Activated CD4-positive, alpha-beta memory T cell treated with anti-CD3 and anti-CD28 coated beads, Interleukin-2, amount 10 ng/mL, durations not matched to agents 7 days and 5 days (primary cell): ENCODE measurements around the gene PRAF2. TPM values are rescaled to one million over a fixed set of nuclear protein-coding genes. Genes with fewer than 3 reads are reported as not detected.

Experiments
- CTCF ChIA-PET: fragments of 350-600 bp; sonication (Branson Sonifier 250); formaldehyde crosslinking; loops from one replicate; lab custom pipeline; 2021; ENCODE audit warnings: antibody characterized with exemption, inconsistent platforms; lab: Charles Lee
- POLR2A ChIA-PET: fragments of 350-600 bp; sonication (Branson Sonifier 250); formaldehyde crosslinking; loops from one replicate; lab custom pipeline; 2021; ENCODE audit warnings: antibody characterized with exemption; lab: Charles Lee
- DNase-seq: peaks from one replicate; pipeline ENCODE4 v3.0.0-alpha.2; 2020
- H3K27ac Mint-ChIP-seq: one replicate; pipeline ENCODE4 v1.8.0; 2021; ENCODE audit warnings: mild to moderate bottlenecking, mixed read lengths
- H3K27me3 Mint-ChIP-seq: one replicate; pipeline ENCODE4 v1.8.0; 2021; ENCODE audit warnings: mixed read lengths
- H3K36me3 Mint-ChIP-seq: one replicate; pipeline ENCODE4 v1.8.0; 2021; ENCODE audit warnings: low read depth, mixed read lengths
- H3K4me1 Mint-ChIP-seq: one replicate; pipeline ENCODE4 v1.8.0; 2021; ENCODE audit warnings: mixed read lengths
- H3K4me3 Mint-ChIP-seq: one replicate; pipeline ENCODE4 v1.8.0; 2021; ENCODE audit warnings: mild to moderate bottlenecking, mixed read lengths
- H3K9me3 Mint-ChIP-seq: one replicate; pipeline ENCODE4 v1.8.0; 2021; ENCODE audit warnings: mixed read lengths
- total RNA-seq, 2 experiments: library from RNA; stranded (reverse); gene quantifications; one replicate each; pipeline ENCODE4 v1.2.3, GENCODE V29; 2021

The PRAF2 gene
- total RNA-seq, 2 experiments from 2014 or later = 21.1 to 23.9 TPM

GRCh38 chrX:49029876-49030275, 43.9 kb downstream of the PRAF2 start:
- Mint-ChIP-seq H3K27me3 (no peaks in the 10 kb centered on the region), H3K9me3 (no peaks in the 10 kb centered on the region), H3K4me1 (no peaks in the 10 kb centered on the region), H3K27ac (no peak overlapping the region), H3K4me3 (no peak overlapping the region), H3K36me3 (peaks cover 32% of the 10 kb centered on the region)
- ChIA-PET POLR2A (no interaction called here), CTCF (no interaction called here)
- no peak for DNase-seq

Other genes starting within 250 kb of the PRAF2 start
- gene ERAS, start 247.5 kb downstream of the PRAF2 start, total RNA-seq = not detected
- gene PCSK1N, start 238.4 kb downstream of the PRAF2 start, total RNA-seq = 1 to 10 TPM; 1.4 to 1.6 TPM
- gene TIMM17B, start 176.2 kb downstream of the PRAF2 start, total RNA-seq = 10 to 100 TPM; 55.2 to 60.6 TPM
- 10 to 100 TPM; 78.5 to 79.6 TPM for gene PQBP1, start 176.1 kb downstream of the PRAF2 start, total RNA-seq
- 10 to 100 TPM; 17.9 to 18.3 TPM for gene SLC35A2, start 162.4 kb downstream of the PRAF2 start, total RNA-seq
- 100 to 1,000 TPM; 354 to 359 TPM for gene PIM2, start 155.0 kb downstream of the PRAF2 start, total RNA-seq
- gene OTUD5, start 116.4 kb downstream of the PRAF2 start, total RNA-seq = 10 to 100 TPM; 63.2 to 63.7 TPM
- gene KCND1, start 102.2 kb downstream of the PRAF2 start, total RNA-seq = 1 to 10 TPM; 4.9 TPM
- 100 to 1,000 TPM; 104 to 116 TPM for gene GRIPAP1, start 71.7 kb downstream of the PRAF2 start, total RNA-seq
- 10 to 100 TPM; 32.2 to 32.7 TPM for gene TFE3, start 30.6 kb downstream of the PRAF2 start, total RNA-seq
- 1 to 10 TPM; 5.8 to 6.5 TPM for gene CCDC120, start 15.0 kb downstream of the PRAF2 start, total RNA-seq
- gene WDR45, start 5.9 kb upstream of the PRAF2 start, total RNA-seq = 10 to 100 TPM; 51.1 to 58.7 TPM
- 10 to 100 TPM; 41.9 to 43.6 TPM for gene GPKOW, start 49.7 kb upstream of the PRAF2 start, total RNA-seq
- 1 to 10 TPM; 1.6 to 2.0 TPM for gene MAGIX, start 88.8 kb upstream of the PRAF2 start, total RNA-seq
- gene PLP2, start 97.9 kb upstream of the PRAF2 start, total RNA-seq = 100 to 1,000 TPM; 267 to 273 TPM
- gene PRICKLE3, start 112.4 kb upstream of the PRAF2 start, total RNA-seq = 10 to 100 TPM; 19.0 to 20.3 TPM
- 1 to 10 TPM; 1.1 to 1.2 TPM for gene SYP, start 126.2 kb upstream of the PRAF2 start, total RNA-seq
- under 1 TPM; 0.50 to 0.93 TPM for gene CACNA1F, start 159.3 kb upstream of the PRAF2 start, total RNA-seq
- gene CCDC22, start 161.5 kb upstream of the PRAF2 start, total RNA-seq = 10 to 100 TPM; 23.4 to 24.6 TPM
- 10 to 100 TPM; 18.4 to 19.1 TPM for gene FOXP3, start 190.7 kb upstream of the PRAF2 start, total RNA-seq
- gene PPP1R3F, start 195.8 kb upstream of the PRAF2 start, total RNA-seq = 1 to 10 TPM; 9.3 to 9.9 TPM
- not detected for gene GAGE10, start 229.6 kb upstream of the PRAF2 start, total RNA-seq
- gene GAGE12J, start 248.0 kb upstream of the PRAF2 start, total RNA-seq = not detected